KOPT-K1 (cell line): ENCODE results near the gene EGLN3.
"Not testable (repeated sequence)": the region's sequence is repeated elsewhere in the genome, so short reads cannot be mapped to it uniquely, and the experiment has no call there.

ENCODE experiments used
- H3K27ac ChIP-seq: fragments of 200-600 bp; sonication (generic); 2 replicates; pipeline ENCODE4 v1.5.1; 2016; ENCODE audit warnings: antibody characterized with exemption, mild to moderate bottlenecking, low read depth, low read length; ENCODE audit not compliant: poor library complexity, severe bottlenecking
- H3K36me3 ChIP-seq: fragments of 200-600 bp; sonication (generic); 2 replicates; pipeline ENCODE4 v1.5.1; 2017; ENCODE audit warnings: antibody characterized with exemption, mild to moderate bottlenecking, low read length, moderate library complexity; ENCODE audit not compliant: insufficient read depth
- H3K9me3 ChIP-seq: fragments of 200-600 bp; sonication (generic); 2 replicates; pipeline ENCODE4 v1.5.1; 2017; ENCODE audit warnings: antibody characterized with exemption, low read length, mild to moderate bottlenecking; ENCODE audit not compliant: insufficient read depth, poor library complexity, severe bottlenecking

The EGLN3 gene

GRCh38 chr14:33969846-33970245 is 19.0 kb upstream of the EGLN3 start:
- peaks cover 13% of the 10 kb centered on the region for H3K9me3 ChIP-seq
- H3K27ac ChIP-seq, H3K36me3 ChIP-seq: not testable (repeated sequence)

GRCh38 chr14:33968722-33969121 is 17.8 kb upstream of the EGLN3 start:
- Histone ChIP-seq H3K27ac (no peak overlapping the region), H3K36me3 (no peaks in the 10 kb centered on the region), H3K9me3 (peaks cover 13% of the 10 kb centered on the region)

GRCh38 chr14:33967138-33967537 is 16.3 kb upstream of the EGLN3 start:
- Histone ChIP-seq H3K27ac (no peak overlapping the region), H3K9me3 (peaks cover 13% of the 10 kb centered on the region), H3K36me3 (no peaks in the 10 kb centered on the region)

DNA sequence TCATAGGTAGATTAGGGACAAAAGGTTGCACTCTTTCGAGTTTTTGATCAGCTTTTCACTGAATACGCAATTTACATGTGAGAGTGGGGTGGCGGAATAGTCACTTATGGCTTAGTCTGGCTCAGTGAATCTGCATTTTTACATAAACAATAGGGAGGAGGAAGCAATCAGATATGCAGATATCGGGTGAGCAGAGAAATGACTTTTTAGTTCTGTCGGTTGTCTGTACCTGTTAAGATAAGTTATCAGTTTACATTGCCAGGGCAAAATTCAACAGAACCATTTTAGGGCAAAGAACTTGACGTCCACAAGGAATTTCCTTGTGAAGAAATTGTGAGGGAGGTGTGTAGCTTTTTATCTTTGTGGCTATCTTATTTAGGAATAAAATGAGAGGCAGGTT is 15.4 kb upstream of the EGLN3 start:
- H3K36me3 ChIP-seq = no peaks in the 10 kb centered on the region
- peaks cover 13% of the 10 kb centered on the region for H3K9me3 ChIP-seq
- no peak overlapping the region for H3K27ac ChIP-seq

GRCh38 chr14:33964599-33965317 is 13.9 kb upstream of the EGLN3 start:
- H3K9me3 ChIP-seq = peaks cover under 1% of the 10 kb centered on the region
- H3K27ac ChIP-seq = no peak overlapping the region
- no peaks in the 10 kb centered on the region for H3K36me3 ChIP-seq

GRCh38 chr14:33963892-33964291 is 13.0 kb upstream of the EGLN3 start:
- H3K9me3 ChIP-seq = no peaks in the 10 kb centered on the region
- no peak overlapping the region for H3K27ac ChIP-seq
- H3K36me3 ChIP-seq = no peaks in the 10 kb centered on the region

DNA sequence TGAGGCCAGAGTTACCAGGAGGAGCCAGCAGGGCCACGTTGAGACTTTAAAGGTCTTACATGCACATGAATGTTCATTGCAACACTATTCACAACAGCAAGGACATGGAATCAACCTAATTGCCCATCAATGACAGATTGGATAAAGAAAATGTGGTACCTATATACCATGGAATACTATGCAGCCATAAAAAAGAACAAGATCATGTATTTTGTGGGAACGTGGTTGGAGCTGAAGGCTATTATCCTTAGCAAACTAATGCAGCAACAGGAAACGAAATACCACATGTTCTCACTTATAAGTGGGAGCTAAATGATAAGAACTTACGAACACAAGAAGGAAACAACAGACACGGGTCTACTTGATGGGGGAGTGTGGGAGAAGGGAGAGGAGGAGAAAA is 11.6 kb upstream of the EGLN3 start:
- not testable (repeated sequence) for H3K36me3 ChIP-seq, H3K9me3 ChIP-seq, H3K27ac ChIP-seq

- H3K27ac ChIP-seq = no peak overlapping the region
- H3K36me3 ChIP-seq = no peaks in the 10 kb centered on the region
- H3K9me3 ChIP-seq = no peaks in the 10 kb centered on the region
Observed at GRCh38 chr14:33962016-33962415, 11.1 kb upstream of the EGLN3 start.

DNA sequence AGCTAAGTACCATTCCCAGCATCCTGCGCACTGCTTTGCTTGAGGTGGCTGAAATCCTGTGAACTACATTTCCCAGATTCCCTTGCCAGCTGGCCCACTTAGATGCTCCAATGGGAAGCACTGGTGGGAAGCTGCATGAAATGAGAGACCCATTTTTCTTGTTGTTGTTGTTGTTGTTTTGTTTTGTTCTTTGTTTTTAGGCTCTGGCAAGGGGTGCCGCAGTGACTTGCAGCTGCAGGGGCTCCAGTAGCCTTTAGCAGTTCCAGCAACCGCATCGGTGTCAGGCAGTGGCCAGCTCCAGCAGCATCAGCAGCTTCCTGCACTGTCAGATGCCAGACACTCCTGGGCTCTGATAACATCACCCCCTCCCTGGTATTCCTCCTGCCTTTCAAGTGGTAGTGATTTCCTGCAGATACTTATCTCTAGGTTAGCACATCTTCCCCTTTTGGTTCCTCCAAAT is 8.8 kb upstream of the EGLN3 start:
- no peak overlapping the region for H3K27ac ChIP-seq
- H3K9me3 ChIP-seq = no peaks in the 10 kb centered on the region
- no peaks in the 10 kb centered on the region for H3K36me3 ChIP-seq

GRCh38 chr14:33958605-33959226 is 7.8 kb upstream of the EGLN3 start:
- no peak overlapping the region for H3K27ac ChIP-seq
- H3K9me3 ChIP-seq = no peaks in the 10 kb centered on the region
- no peaks in the 10 kb centered on the region for H3K36me3 ChIP-seq

GRCh38 chr14:33957993-33958392 is 7.1 kb upstream of the EGLN3 start:
- no peaks in the 10 kb centered on the region for H3K36me3 ChIP-seq
- no peak overlapping the region for H3K27ac ChIP-seq
- no peaks in the 10 kb centered on the region for H3K9me3 ChIP-seq

- H3K9me3 ChIP-seq = no peaks in the 10 kb centered on the region
Observed at GRCh38 chr14:33957299-33957698, 6.4 kb upstream of the EGLN3 start.

DNA sequence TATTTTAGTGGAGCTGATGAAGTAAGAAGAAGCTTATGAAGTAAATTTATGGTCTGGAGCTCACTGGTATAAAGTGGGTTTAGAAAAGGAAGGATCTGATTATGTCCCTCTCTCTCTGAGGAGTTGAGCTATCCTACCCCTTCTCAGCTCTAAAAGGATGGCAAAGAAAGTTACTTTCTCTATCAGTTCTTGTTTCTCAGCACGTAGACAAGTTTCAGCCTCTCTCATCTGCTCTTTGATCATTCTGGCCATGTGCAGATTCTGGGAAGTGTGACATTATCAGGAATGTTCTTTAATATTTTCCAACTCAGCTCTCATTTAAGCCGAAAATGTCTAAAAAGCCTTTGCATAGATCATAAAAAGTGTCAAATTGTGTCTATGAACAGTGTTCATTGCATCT is 5.8 kb upstream of the EGLN3 start:
- Histone ChIP-seq H3K36me3 (no peaks in the 10 kb centered on the region), H3K27ac (no peak overlapping the region), H3K9me3 (no peaks in the 10 kb centered on the region)

More at GRCh38 chr14:33957299-33957698, 6.4 kb upstream of the EGLN3 start:
- Histone ChIP-seq H3K36me3 (no peaks in the 10 kb centered on the region), H3K27ac (no peak overlapping the region)

DNA sequence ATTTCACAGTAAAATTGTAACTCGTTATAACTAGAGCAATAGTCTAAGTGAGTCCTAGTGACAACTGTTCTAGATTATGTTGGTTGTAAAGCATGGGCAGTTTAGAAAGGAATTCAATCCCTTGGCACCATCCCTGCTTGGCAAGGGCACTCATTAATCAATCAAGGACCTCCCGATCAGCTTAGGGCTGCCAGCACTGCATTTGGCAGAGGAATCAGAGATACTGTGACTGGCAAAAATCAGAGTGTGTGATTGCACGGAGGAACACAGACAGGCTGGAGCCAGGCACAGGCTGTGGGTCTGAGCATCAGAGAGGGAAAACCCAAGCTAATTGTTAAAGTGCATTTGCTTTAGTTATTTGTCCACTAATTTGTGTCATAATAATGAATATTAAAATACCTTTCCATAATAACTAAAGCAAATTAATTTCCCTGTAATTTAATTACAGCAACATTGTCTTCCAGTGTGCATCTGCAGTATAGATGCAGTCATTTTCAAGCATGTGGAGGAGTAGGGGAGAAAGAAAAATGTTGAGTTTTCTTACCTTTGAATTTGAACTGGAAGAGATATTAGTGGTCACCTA is 3.2 kb upstream of the EGLN3 start:
- Histone ChIP-seq H3K9me3 (no peaks in the 10 kb centered on the region), H3K27ac (no peak overlapping the region), H3K36me3 (no peaks in the 10 kb centered on the region)

GRCh38 chr14:33952541-33952940 is 1.7 kb upstream of the EGLN3 start:
- no peaks in the 10 kb centered on the region for H3K9me3 ChIP-seq
- H3K27ac ChIP-seq = no peak overlapping the region
- H3K36me3 ChIP-seq = no peaks in the 10 kb centered on the region
